Activated CD4-positive, alpha-beta T cell treated with anti-CD3 and anti-CD28 coated beads, Interleukin-2, amount 50 U/mL, for 4 hours (primary cell): ENCODE results near the gene MOK.
"Not testable (repeated sequence)": the region's sequence is repeated elsewhere in the genome, so short reads cannot be mapped to it uniquely, and the experiment has no call there.

Experiments used
- DNase-seq, 2 experiments: peaks; one replicate each; pipeline ENCODE4 v3.0.0-alpha.2; 2020

Gene MOK

DNA sequence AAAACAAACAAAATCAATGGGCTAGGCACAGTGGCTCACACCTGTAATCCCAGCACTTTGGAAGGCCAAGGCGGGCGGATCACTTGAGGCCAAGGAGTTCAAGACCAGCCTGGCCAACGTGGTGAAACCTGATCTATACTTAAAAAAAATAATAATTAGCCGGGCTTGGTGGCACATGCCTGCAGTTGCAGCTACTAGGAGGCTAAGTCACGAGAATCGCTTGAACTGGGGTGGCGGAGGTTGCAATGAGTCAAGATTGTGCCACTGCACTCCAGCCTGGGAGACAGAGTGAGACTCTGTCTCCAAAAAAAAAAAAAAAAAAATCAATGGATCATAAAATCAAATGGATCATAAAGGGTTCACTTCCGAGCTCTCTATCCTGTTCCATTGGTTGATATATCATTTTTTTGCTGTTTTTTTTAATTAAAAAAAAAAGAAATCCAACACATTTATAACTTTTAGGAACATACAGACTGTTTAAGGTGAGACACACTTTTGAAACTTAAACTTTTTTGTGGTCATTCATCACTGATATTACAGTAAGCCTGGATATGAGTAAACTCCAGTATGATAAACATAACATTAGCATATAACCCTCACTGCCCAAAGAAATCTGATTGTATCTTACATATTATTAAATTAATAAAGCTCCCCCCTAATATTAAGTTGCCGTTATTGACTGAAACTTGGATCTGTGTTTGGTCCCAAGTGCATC lies 22.1 kb downstream of the MOK start:
- no peak for DNase-seq

DNA sequence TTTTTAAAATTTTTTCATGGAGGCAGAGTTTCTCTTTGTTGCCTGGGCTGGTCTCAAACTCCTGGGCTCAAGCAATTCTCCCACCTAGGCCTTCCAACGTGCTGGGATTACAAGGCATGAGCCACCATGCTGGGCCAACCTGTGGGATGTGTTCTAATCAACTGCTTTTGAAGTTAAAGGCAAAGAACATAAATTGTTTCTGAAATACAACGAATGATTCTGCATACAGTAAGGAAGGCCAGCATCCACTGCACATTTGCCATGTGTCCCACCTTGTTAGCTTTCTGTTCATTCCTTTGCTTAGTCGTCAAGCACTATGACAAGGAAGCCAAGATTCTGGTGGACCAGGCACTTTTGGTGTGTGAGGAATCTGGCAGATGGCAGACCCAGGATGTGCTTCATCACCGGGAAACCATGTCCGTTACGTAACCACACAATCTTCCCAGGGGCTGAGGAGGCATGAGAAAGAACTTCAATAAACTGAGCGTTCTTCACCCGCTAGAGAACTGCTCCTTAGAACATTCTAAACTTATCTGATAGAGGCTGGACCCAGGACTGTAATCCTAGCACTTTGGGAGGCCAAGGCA lies 24.5 kb downstream of the MOK start:
- no peak for DNase-seq

DNA sequence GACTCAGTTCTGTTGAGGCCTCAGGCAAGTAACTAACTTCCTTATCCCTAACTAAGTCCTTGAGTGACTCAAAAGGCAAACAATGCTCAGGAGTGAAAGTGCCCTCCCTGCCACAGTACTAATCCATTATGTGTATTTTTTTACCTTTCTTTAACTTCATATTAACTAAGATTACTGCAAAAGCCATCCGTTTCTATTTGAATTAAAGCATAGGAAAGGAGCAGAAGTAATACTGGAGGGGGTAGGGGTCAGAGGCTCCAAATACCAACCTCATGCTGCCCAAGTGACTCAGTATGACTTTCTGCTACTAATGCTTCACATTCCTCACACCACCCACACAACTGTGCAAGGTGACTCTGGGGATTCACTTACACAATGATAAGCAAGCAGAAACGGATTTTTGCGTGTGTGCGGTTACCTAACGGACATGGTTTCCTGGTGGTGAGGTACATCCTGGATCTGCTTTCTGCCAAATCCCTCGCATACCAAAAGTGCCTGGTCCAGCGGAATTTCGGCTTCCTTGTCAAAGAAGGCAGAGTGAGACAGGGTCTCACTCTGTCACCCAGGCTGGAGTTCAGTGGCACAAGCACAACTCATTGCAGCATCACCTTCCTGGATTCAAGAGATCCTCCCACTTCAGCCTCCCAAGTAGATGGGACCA lies 25.1 kb downstream of the MOK start:
- DNase-seq = no peak

- DNase-seq = no peak
Observed at GRCh38 chr14:102279282-102279681, 25.7 kb downstream of the MOK start.

DNA sequence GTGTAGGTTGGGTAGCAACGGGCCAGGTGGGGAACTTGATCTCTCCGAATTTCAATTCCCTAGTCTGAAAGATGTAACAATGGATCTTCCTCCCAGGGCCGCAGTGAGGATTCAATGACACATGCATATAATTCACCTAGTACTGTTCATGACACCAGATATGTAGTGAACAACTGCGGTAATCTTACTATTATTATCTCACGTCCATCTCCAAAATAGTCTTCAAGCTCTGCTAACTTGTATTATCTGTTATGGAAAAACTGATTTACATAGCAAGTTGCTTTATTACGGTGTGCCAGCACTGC lies 26.4 kb downstream of the MOK start:
- no peak for DNase-seq

DNA sequence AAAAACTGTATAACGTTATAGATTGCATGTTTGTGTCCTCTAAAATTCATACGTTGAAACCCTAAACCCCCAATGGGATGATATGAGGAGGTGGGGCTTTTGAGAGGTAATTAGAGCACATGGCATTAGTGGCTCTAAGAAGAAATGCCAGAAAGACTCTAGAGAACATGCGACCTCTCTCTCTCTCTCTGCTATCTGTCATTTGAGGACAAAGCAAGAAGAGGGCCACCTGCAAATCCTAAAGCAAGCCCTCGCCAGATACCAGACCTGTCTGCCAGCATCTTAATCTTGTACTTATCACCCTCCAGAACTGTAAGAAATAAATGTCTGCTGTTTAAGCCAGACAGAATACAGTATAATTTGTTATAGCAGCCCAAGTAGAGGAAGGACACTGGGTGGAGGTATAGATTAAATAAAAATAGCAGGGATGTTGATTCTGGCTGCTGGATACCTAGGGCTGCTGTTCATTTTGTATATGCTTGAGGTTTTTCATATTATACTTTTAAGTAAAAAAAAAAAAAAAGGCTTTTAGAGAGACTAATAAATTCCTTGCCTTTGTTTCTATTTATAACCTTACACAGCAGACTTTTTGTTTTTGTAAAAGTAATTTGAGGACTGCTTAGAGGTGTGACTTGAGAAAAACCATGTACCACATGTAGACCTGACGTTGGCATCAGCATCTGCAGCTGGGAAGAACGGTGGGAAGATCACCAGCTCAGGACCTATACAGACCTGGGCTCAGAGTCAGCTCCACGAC lies 26.9 kb downstream of the MOK start:
- no peak for DNase-seq

DNA sequence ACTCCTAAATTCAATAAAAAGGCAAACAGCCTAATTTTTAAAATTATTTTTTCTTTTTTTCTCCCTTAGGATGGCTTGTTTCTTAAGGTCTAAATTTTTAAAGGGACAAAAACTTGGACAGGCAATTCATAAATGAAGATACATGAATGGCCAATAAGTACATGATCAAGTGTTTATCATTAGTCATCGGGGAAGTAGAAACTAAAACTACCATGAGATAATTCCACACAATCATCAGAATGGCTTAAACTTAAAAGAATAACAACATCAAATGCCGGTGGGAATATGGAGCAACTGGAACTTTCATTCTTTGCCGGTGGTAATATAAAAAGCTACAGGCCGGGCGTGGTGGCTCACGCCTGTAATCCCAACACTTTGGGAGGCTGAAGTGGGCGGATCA lies 29.1 kb downstream of the MOK start:
- DNase-seq = no peak

- DNase-seq = no peak
Observed at GRCh38 chr14:102272392-102272791, 32.6 kb downstream of the MOK start.

DNA sequence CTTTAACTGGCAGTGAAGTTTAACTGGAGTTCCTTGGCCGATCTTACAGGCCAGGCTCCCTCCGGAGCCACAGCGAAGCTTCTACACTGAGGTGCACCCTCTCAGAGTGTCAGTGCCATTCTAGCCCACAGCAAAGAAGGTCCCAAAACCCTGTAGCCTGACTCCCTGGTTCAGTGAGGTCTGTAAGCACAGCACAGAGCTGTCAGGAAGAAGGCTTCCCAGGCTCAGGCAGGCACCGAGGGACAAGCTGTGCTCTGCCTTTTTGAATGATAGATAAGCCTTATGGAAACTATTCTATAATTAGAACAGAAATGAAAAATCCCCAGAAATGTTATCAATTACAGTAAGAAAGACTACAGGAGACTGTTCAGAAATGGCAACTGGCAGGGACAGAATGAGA lies 40.2 kb downstream of the MOK start:
- no peak for DNase-seq

DNA sequence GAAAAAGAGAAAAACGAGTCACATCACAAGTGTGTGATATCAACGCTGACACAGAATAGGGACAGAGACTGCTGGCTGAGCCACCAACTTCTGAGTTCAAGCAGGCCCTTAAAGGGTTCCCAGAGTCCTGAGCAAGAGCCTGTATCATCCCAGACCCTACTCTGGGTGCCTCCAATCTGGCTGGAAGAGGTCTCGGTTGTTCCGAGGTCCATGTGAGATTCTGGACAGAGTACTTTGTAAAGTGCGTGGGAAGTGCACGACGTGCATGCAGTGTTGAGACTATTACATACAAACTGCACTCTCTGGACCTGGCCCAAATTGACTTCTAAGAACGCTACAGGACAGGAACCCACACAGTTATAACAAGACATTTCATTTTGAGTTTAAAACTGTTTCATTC lies 40.6 kb downstream of the MOK start:
- no peak for DNase-seq

GRCh38 chr14:102262929-102263462 lies 42.0 kb downstream of the MOK start:
- DNase-seq = no peak

DNA sequence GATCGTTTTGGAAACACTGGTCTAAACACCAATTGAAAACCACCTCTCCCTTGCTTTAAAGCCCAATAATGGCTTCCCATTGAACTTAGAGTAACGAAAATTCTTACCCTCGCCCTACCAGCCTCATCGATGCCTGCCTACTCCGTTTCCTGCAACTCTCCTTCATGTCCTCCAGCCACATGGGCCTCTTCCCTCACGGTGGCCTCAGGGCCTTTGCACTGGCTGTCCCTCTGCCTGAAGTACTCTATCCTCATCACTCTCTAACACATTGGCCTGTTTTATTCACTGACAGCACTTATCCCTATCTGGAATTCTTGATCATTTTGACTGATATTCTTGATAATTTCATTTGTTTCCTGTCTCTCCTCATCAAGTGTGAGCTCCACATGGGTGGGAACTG lies 46.8 kb downstream of the MOK start:
- no peak for DNase-seq

DNA sequence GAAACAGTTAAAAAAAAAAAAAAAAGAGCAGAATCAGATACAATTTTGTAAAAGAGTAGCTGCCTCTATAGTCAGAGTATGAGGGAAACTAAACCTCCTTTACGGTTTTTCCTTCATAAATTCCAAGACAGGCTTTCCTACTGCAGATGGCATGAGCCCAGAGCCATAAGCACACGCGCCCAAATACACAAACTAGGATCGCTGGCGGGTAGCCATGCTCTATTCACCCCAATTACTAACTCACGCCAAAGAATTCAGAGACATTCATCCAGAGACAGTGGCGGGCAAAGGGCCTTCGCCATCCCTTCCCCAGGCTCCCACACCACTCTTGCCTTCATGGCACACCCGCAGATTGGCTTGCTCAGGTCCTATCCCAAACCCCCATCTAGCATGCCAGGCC lies 48.2 kb downstream of the MOK start:
- no peak for DNase-seq

DNA sequence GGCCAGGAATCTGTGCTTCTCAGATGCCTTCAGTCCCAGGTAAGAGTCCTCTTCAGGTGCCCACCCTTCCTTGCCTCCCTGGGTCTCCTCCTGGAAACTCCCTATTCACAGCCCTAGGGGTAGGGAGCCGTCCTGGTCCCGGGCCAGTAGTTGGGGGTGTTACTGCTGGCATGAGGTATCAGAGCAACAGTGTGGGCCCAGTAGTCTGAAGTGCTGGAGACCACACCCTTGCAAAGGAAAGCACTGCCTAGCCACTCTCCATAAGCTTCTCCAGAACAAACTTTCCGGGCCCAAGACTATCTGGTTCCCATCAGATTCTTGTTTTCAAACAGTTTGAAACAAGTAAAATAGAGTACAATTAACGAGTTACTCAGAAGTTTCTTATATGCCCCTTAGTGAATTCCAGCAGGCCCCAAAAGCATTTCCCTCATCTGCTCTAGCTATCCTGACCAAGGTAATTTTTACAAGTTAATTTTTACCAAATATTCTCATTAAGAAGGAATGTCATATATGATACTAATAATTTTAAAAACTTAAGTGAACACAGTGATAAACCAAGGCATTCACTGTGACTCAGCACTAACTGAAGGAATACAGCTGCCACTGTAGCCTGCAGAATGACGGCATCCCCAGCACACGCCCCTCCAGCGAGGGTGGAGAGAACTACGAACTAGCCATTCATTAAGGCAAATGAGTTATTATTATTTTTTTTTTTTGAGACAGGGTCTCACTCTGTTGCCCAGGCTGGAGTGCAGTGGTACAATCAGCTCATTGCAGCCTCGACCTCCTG lies 49.4 kb downstream of the MOK start:
- DNase-seq = no peak

- no peak for DNase-seq
Observed at GRCh38 chr14:102252834-102253801, 51.8 kb downstream of the MOK start.

- DNase-seq = no peak
Observed at GRCh38 chr14:102251161-102251560, 53.8 kb downstream of the MOK start.

- no peak for DNase-seq
Observed at GRCh38 chr14:102250636-102251035, 54.3 kb downstream of the MOK start.

DNA sequence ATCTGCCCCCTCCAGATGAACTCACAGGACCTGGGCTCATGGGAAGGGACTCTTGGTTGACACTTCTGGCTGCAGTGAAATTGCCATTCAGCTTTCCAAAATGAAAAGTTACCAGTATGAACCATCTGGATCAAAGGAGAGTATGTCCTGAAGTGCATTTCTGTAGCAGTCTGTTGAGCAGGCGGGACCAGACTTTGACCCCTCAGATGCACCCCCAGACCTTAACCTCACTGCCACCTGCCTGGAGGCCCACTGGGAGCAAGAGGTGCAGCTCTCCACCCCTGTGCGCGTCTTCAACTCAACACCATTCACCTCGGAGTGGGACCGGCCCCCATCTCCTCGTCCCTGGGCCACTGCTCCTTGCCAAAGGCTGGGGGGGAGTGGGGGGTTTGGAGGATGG lies 55.0 kb downstream of the MOK start:
- no peak for DNase-seq

- no peak for DNase-seq
Observed at GRCh38 chr14:102249041-102249440, 55.9 kb downstream of the MOK start.

DNA sequence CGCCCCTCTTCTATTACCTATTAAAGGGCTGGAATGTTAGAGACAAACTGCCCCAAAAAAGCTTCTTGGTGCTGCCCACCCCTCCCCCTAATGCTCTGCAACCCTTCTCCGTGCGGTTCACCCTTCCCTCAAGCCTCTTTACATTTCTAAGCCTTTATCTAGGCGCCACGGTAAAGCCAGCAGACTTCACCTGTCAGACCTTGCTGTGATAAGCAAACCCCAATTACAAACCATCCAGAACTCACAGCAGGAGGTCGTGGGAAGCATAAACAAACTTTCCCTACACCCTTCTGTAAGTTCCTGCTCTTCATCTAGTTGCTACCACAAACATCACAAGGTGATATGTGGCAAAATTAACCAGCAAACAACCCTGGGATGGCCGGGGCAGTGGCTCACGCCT lies 56.8 kb downstream of the MOK start:
- DNase-seq = no peak

GRCh38 chr14:102246071-102246470 lies 58.9 kb downstream of the MOK start:
- DNase-seq = no peak

DNA sequence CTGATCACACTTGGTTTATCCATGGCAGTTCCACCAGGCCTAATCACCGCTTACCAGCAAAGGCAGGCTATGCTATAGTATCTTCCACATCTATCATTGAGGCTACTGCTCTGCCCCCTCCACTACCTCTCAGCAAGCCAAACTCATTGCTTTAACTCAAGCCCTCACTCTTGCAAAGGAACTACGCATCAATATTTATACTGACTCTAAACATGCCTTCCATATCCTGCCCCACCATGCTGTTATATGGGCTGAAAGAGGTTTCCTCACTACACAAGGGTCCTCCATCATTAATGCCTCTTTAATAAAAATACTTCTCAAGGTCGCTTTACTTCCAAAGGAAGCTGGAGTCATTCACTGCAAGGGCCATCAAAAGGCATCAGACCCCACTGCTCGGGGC lies 61.2 kb downstream of the MOK start:
- not testable (repeated sequence) for DNase-seq
